Adipose tissue (tissue), 3 donors: ENCODE measurements around the gene CTTNBP2. TPM values are rescaled to one million over a fixed set of nuclear protein-coding genes. Genes with fewer than 3 reads are reported as not detected.

ENCODE experiments used
- H3K27ac ChIP-seq: one replicate; pipeline ENCODE4 v1.5.1; 2013; ENCODE audit warnings: low read depth, low read length
- WGBS, 3 donors: extraction: QIAGEN DNeasy Blood & Tissue Kit; methylation state at CpG; one replicate each; pipeline ENCODE4 v1.1.7; 2013; 5-methylcytosine and 5-hydroxymethylcytosine counted together
- polyA plus RNA-seq, 3 donors: library from polyadenylated mRNA; stranded (reverse); fragments of 200-250 nt; gene quantifications; one replicate each; pipeline ENCODE4 v1.2.3, GENCODE V29; 2013
- donor health status: healthy with polysubstance abuse.
- donor health status: Bipolar disorder and iron deficiency.
- donor health status: healthy.

The CTTNBP2 gene
- polyA plus RNA-seq, 3 donors: 3.4 to 9.2 (median 3.4) TPM

GRCh38 chr7:117800841-117801240, 72.4 kb downstream of the CTTNBP2 start:
- WGBS, 3 donors: 72 to 90% (median 79%) methylated on average over 1 of the region's 1 CpG
- no peak overlapping the region for H3K27ac ChIP-seq

DNA sequence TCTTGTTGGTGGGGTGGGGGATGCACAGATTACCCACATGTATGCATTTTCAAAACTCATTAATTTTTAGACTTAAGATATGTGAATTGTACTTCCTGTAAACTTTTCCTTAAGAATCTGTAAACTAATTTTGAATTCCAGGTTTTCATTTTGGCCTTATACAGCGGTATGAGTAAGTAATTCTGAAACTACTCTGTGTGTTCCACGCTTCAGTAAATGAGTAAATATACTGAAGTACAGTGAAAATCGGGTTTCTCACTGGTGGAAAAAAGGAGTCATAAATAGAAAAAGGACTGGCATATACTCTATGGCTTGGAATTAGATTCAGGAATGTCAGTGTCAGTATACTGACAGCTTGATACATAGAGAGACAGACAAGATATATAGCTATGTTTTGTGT, 72.8 kb downstream of the CTTNBP2 start:
- no peak overlapping the region for H3K27ac ChIP-seq
- 82 to 83% (median 83%) methylated on average over 3 of the region's 3 CpGs for WGBS, 3 donors

DNA sequence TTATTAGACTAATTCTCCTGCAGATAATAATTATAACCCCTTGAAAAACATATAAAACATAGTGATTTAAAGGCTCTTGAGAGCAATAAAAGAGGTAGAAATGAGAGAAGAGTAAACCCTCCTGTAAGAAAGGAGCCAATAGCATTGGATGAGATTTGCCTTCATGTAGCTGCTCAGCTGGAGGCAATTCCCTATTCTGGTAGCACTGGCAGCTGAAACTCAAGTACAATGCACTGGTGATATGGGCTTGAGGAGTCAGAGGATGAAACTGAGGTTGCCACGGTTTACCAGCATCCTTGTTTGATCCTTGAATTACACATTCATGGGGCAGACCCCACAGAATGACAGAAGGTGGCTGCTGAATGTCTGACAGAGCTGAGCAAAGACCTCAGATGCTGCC, 76.4 kb downstream of the CTTNBP2 start:
- WGBS, 3 donors: 56 to 79% (median 61%) methylated on average over 1 of the region's 1 CpG
- no peak overlapping the region for H3K27ac ChIP-seq

DNA sequence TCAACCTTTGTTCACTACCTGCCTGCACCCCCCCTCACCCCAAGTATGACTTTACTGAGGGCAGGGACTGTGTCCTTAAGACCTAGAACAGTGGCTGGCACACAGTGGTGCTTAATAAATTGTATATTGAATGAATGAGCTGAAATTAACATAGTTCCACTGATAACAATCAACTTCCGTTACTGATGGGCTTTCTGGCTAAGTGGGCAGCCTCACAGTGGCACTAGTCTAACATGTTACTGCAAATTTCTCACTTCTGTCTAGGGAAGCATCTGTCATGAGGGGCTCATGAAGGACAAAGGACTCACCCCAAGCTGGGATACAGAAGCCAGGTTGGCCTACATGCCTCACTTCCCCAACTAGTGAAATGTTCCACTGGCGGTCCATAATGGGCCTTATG, 79.3 kb downstream of the CTTNBP2 start:
- 95 to 97% (median 96%) methylated on average over 2 of the region's 2 CpGs for WGBS, 3 donors
- no peak overlapping the region for H3K27ac ChIP-seq

DNA sequence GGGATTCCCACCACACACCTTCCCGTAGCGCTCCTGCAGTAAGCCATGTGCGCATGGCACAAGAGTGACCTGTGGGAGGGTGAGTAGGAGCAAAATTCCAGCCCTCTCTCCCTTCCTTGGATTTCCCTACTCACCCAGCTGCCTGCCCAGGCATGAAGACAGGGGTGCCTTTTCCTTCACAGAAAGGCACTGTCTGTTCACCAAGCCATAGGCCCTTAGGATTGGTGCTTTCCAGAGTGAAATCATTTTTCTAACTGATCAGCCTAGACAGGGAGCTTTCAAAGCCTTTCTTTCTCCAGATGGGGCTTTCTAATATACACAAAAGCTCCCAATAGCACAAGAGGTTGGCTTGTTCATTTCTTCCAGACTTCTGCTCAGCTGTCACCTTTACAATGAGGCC, 79.7 kb downstream of the CTTNBP2 start:
- WGBS, 3 donors: 89 to 99% (median 96%) methylated on average over 3 of the region's 3 CpGs
- no peak overlapping the region for H3K27ac ChIP-seq

- WGBS, 3 donors: 67 to 91% (median 69%) methylated on average over 18 of the region's 18 CpGs
- H3K27ac ChIP-seq: no peak overlapping the region
These were observed 81.1 kb downstream of the CTTNBP2 start for GRCh38 chr7:117791877-117792780.

- H3K27ac ChIP-seq: no peak overlapping the region
- WGBS, 3 donors: 96 to 97% (median 96%) methylated on average over 5 of the region's 5 CpGs
These were observed 82.5 kb downstream of the CTTNBP2 start for GRCh38 chr7:117790731-117791130.

- 89 to 95% (median 92%) methylated on average over 2 of the region's 2 CpGs for WGBS, 3 donors
- H3K27ac ChIP-seq: no peak overlapping the region
These were observed 83.0 kb downstream of the CTTNBP2 start for GRCh38 chr7:117790251-117790650.

- WGBS, 3 donors: 93 to 98% (median 96%) methylated on average over 1 of the region's 1 CpG
- no peak overlapping the region for H3K27ac ChIP-seq
These were observed 87.8 kb downstream of the CTTNBP2 start for GRCh38 chr7:117785431-117785830.

DNA sequence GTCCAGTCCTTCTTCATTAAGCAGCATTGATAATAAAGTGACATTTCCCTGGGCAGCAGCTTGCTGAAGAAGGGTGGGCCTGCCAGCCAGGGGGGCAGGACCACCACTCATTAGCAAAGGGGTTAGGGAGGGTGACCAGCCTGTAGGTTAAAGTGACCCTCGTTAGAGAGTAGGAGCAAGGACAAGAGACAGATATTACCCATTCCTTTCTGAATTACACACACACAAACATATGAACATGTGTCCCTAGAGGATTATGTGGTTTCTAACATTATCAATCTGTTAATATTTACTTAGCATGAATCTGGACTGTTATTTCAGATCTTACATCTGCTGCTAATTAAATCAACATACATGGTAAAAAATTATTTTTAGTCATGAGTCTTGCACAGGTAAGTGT, 88.9 kb downstream of the CTTNBP2 start:
- WGBS, 3 donors: 64 to 71% (median 70%) methylated on average over 1 of the region's 1 CpG
- no peak overlapping the region for H3K27ac ChIP-seq

GRCh38 chr7:117782761-117783160, 90.5 kb downstream of the CTTNBP2 start:
- H3K27ac ChIP-seq: no peak overlapping the region
- WGBS, 3 donors: 88 to 93% (median 92%) methylated on average over 3 of the region's 3 CpGs

GRCh38 chr7:117781707-117782106, 91.5 kb downstream of the CTTNBP2 start:
- 91 to 100% (median 94%) methylated on average over 2 of the region's 2 CpGs for WGBS, 3 donors
- H3K27ac ChIP-seq: no peak overlapping the region

DNA sequence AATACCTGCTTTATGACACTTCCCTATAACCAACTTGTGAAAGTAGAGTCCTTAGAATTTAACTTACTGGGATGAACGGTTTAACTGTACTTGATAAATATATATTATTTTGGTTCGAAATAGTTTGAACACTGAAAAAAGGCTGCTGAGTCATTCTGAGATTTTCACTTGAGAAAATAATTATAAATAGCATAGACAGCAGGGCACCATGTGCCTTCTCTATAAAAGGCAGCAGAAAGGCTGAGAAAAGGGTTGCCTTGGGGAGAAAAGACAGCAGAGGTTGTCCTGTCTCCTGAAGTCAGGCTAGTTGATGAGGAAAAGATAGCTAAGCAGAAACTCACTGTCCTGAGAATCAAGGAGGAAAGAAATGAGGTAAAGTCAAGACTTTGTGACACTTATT, 92.4 kb downstream of the CTTNBP2 start:
- no peak overlapping the region for H3K27ac ChIP-seq

GRCh38 chr7:117777335-117778142, 95.7 kb downstream of the CTTNBP2 start:
- no peak overlapping the region for H3K27ac ChIP-seq
- 87 to 89% (median 88%) methylated on average over 3 of the region's 3 CpGs for WGBS, 3 donors

More for the DNA sequence above, 92.4 kb downstream of the CTTNBP2 start:
- 72 to 93% (median 78%) methylated on average over 2 of the region's 2 CpGs for WGBS, 3 donors

DNA sequence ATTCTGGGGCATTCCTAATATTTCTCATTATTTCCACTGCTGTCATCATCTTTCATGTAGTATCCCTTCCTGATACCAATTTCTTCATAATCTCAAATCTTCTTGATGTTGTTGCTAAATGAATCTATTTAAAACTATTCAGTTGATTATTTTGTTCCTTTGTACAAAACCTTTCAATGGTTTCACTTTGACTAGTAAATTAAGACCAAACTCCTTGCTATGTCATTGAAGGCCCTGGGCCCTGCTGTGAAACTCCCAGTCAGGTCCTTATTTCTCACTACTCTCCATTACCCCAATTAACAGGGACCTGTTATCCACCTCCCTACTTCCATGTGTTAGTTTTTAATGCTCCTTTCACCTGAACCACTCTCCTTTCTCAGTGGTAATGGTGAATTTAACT, 97.0 kb downstream of the CTTNBP2 start:
- H3K27ac ChIP-seq: no peak overlapping the region

GRCh38 chr7:117775801-117776200, 97.4 kb downstream of the CTTNBP2 start:
- no peak overlapping the region for H3K27ac ChIP-seq
- 47 to 88% (median 58%) methylated on average over 2 of the region's 2 CpGs for WGBS, 3 donors

DNA sequence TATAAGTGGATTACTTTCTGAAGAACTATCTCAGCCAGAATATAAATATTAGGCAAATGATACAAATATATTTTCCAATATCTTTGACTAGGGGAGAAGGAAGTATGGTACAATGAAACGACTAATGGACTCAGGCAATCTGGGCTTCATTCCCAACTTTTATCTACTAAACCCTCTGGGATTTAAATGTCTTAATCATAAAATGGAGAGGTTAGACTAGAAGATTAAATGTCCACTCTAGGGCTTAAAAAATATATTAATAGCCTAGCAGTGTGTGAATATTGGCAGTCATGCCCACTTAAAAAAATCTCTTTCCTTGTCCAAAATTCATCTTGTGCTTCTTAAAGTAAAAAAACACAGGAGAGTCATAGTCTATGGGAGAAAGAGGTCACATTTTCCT, 98.3 kb downstream of the CTTNBP2 start:
- 31 to 46% (median 39%) methylated on average over 1 of the region's 1 CpG for WGBS, 3 donors
- no peak overlapping the region for H3K27ac ChIP-seq

GRCh38 chr7:117772421-117772820, 100.8 kb downstream of the CTTNBP2 start:
- 91 to 98% (median 95%) methylated on average over 2 of the region's 2 CpGs for WGBS, 3 donors

DNA sequence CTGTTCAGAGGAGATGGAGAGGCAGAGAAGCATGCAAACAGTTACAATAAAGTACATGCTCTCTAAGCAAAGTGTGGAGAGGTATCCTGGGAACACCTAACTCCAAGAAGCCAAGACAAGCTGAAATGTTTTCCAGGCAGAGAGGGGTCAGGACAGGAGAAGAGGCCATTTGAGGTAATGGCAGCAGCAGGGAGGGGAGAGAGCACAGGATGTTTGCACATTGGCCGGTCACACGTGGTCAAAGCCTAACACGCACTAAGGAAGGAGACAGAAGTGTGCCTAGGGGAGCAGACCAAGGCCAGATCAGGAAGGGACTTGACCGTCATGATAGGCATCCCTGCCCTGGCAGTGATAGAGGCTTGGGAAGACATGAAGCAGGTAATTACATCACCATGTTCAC, 101.5 kb downstream of the CTTNBP2 start:
- WGBS, 3 donors: 54 to 66% (median 59%) methylated on average over 4 of the region's 4 CpGs

More at GRCh38 chr7:117772421-117772820, 100.8 kb downstream of the CTTNBP2 start:
- H3K27ac ChIP-seq: no peak overlapping the region

More for the DNA sequence above, 101.5 kb downstream of the CTTNBP2 start:
- H3K27ac ChIP-seq: no peak overlapping the region
